Measurements from ENCODE around the gene TBC1D21.

GRCh38 chr15:73882761-73883419, 9.5 kb downstream of the TBC1D21 start:
- no peak for TF ChIP-seq POLR2AphosphoS5 (IDR thresholded peaks at IDR 0.05; ENCODE audit: low read depth, low read length)
- TF ChIP-seq TAF1 (IDR thresholded peaks at IDR 0.05; ENCODE audit: low read depth, low read length) = no peak
- no peak for TF ChIP-seq POLR2A (IDR thresholded peaks at IDR 0.05; ENCODE audit: low read depth, low read length)
- no peak for TF ChIP-seq POU2F2 (IDR thresholded peaks at IDR 0.05; ENCODE audit: low read depth, low read length)
- no peak for TF ChIP-seq SPI1 (IDR thresholded peaks at IDR 0.05; ENCODE audit: low read depth, low read length)
- TF ChIP-seq PAX5 (IDR thresholded peaks at IDR 0.05; ENCODE audit: insufficient read depth, low read length, severe bottlenecking) = no peak
